ENCODE data around the gene MASP1. TPM values are rescaled to one million over a fixed set of nuclear protein-coding genes. Genes with fewer than 3 reads are reported as not detected.
A peak's percentile ranks its signal among the peaks of the same experiment; 100 is the strongest.

Gene MASP1
- polyA plus RNA-seq, 1 donor from 2014 or later, result 0.19 TPM

GRCh38 chr3:187197335-187197649 is 94.2 kb downstream of the MASP1 start, which contains the start of gene RTP1:
Gene RTP1, plus strand, starts transcription at chr3:187197486. Its CDS starts 30 bp downstream, at chr3:187197516.
- H3K9ac ChIP-seq (ENCODE audit: low read length), result peak within 1 kb of the TSS; percentile 48
- H3K4me3 ChIP-seq (ENCODE audit: low read length), result peak within 1 kb of the TSS; percentile 53
- no peak for TF ChIP-seq SMC3 (conservative IDR thresholded peaks at IDR 0.05; ENCODE audit: poor library complexity)
- TF ChIP-seq MXI1 (conservative IDR thresholded peaks at IDR 0.05; ENCODE audit: poor library complexity, severe bottlenecking), result peak; percentile 33
- TF ChIP-seq, protein P1, sequence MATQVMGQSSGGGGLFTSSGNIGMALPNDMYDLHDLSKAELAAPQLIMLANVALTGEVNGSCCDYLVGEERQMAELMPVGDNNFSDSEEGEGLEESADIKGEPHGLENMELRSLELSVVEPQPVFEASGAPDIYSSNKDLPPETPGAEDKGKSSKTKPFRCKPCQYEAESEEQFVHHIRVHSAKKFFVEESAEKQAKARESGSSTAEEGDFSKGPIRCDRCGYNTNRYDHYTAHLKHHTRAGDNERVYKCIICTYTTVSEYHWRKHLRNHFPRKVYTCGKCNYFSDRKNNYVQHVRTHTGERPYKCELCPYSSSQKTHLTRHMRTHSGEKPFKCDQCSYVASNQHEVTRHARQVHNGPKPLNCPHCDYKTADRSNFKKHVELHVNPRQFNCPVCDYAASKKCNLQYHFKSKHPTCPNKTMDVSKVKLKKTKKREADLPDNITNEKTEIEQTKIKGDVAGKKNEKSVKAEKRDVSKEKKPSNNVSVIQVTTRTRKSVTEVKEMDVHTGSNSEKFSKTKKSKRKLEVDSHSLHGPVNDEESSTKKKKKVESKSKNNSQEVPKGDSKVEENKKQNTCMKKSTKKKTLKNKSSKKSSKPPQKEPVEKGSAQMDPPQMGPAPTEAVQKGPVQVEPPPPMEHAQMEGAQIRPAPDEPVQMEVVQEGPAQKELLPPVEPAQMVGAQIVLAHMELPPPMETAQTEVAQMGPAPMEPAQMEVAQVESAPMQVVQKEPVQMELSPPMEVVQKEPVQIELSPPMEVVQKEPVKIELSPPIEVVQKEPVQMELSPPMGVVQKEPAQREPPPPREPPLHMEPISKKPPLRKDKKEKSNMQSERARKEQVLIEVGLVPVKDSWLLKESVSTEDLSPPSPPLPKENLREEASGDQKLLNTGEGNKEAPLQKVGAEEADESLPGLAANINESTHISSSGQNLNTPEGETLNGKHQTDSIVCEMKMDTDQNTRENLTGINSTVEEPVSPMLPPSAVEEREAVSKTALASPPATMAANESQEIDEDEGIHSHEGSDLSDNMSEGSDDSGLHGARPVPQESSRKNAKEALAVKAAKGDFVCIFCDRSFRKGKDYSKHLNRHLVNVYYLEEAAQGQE (IDR thresholded peaks at IDR 0.05; ENCODE audit: borderline replicate concordance), result peak; percentile 32
- peak; percentile 54 for TF ChIP-seq EP300 (conservative IDR thresholded peaks at IDR 0.05; ENCODE audit: poor library complexity, severe bottlenecking)
- no peak for TF ChIP-seq CTCF (IDR thresholded peaks at IDR 0.05; ENCODE audit: poor library complexity, severe bottlenecking)
- no peak for TF ChIP-seq EZH2 (IDR thresholded peaks at IDR 0.05; ENCODE audit: borderline replicate concordance, insufficient read depth, low read length, poor library complexity, severe bottlenecking)
- TF ChIP-seq POLR2AphosphoS5 (IDR thresholded peaks at IDR 0.05), result peak; percentile 32
- TF ChIP-seq RAD21 (conservative IDR thresholded peaks at IDR 0.05), result peak; percentile 18
- no peak for TF ChIP-seq TAF1 (IDR thresholded peaks at IDR 0.05; ENCODE audit: low read depth)
- no peaks in the 10 kb centered on the region for H3K79me2 ChIP-seq (replicated peaks; ENCODE audit: insufficient read depth, low read length)
- H2AFZ ChIP-seq (ENCODE audit: low read depth, low read length), result peak within 1 kb of the TSS; percentile 73
- peak within 1 kb of the TSS; percentile 58 for H3K4me2 ChIP-seq (ENCODE audit: low read length)
- no peaks in the 10 kb centered on the region for H3K9me2 ChIP-seq (ENCODE audit: insufficient read depth, low read length)
- no peaks in the 10 kb centered on the region for H3F3A ChIP-seq (ENCODE audit: insufficient read depth, low read length, poor library complexity, severe bottlenecking)
- peak within 1 kb of the TSS; percentile 75 for H3K27ac ChIP-seq (ENCODE audit: low read length)
- no peaks in the 10 kb centered on the region for H3K9me3 ChIP-seq (ENCODE audit: low read length)
- H3K36me3 ChIP-seq (ENCODE audit: insufficient read depth, low read length), result no peaks in the 10 kb centered on the region
- no peaks in the 10 kb centered on the region for H4K20me1 ChIP-seq (ENCODE audit: insufficient read depth)
- no peaks in the 10 kb centered on the region for H3K27me3 ChIP-seq (ENCODE audit: insufficient read depth, low read depth, low read length)

GRCh38 chr3:187196573-187197334 is 94.8 kb downstream of the MASP1 start:
- H3K9me3 ChIP-seq (ENCODE audit: low read length), result no peaks in the 10 kb centered on the region
- no peaks in the 10 kb centered on the region for H3K36me3 ChIP-seq (ENCODE audit: insufficient read depth, low read length)
- H3K27me3 ChIP-seq (ENCODE audit: insufficient read depth, low read depth, low read length), result no peaks in the 10 kb centered on the region
- H3K27ac ChIP-seq (ENCODE audit: low read length), result peak overlapping the region; percentile 75
- peak overlapping the region; percentile 53 for H3K4me3 ChIP-seq (ENCODE audit: low read length)
- H3K9ac ChIP-seq (ENCODE audit: low read length), result peak overlapping the region; percentile 48
- peak overlapping the region; percentile 73 for H2AFZ ChIP-seq (ENCODE audit: low read depth, low read length)
- TF ChIP-seq, protein P1 (IDR thresholded peaks at IDR 0.05; ENCODE audit: borderline replicate concordance), result no peak
- TF ChIP-seq RAD21 (conservative IDR thresholded peaks at IDR 0.05), result no peak
- no peak for TF ChIP-seq POLR2AphosphoS5 (IDR thresholded peaks at IDR 0.05)
- no peak for TF ChIP-seq CTCF (IDR thresholded peaks at IDR 0.05; ENCODE audit: poor library complexity, severe bottlenecking)
- no peak for TF ChIP-seq SMC3 (conservative IDR thresholded peaks at IDR 0.05; ENCODE audit: poor library complexity)
- H3F3A ChIP-seq (ENCODE audit: insufficient read depth, low read length, poor library complexity, severe bottlenecking), result no peaks in the 10 kb centered on the region
- no peaks in the 10 kb centered on the region for H3K79me2 ChIP-seq (replicated peaks; ENCODE audit: insufficient read depth, low read length)
- H4K20me1 ChIP-seq (ENCODE audit: insufficient read depth), result no peaks in the 10 kb centered on the region
- H3K9me2 ChIP-seq (ENCODE audit: insufficient read depth, low read length), result no peaks in the 10 kb centered on the region
- peak overlapping the region; percentile 53 for H3K4me2 ChIP-seq (ENCODE audit: low read length)

All from neural cell (in vitro differentiated cells).